Mucosa of descending colon (tissue), 3 donors: Measurements from ENCODE around the gene TRABD2B. TPM values are rescaled to one million over a fixed set of nuclear protein-coding genes. Genes with fewer than 3 reads are reported as not detected.
A peak's percentile ranks its signal among the peaks of the same experiment; 100 is the strongest.

Experiments
- ATAC-seq: fragments of 200-7000 bp; cut with Tn5 transposase; one replicate; pipeline ENCODE4 v1.9.1; 2020; ENCODE audit warnings: mild to moderate bottlenecking, moderate library complexity
- DNase-seq, 3 donors: peaks; one replicate each; pipeline ENCODE4 v3.0.0-alpha.2; 2020
- H3K36me3 ChIP-seq: fragments of 200-600 bp; one replicate; pipeline ENCODE4 v1.8.0; 2021; ENCODE audit warnings: low read depth, mild to moderate bottlenecking
- H3K4me1 ChIP-seq: fragments of 200-600 bp; one replicate; pipeline ENCODE4 v1.8.0; 2021; ENCODE audit warnings: low read depth, mild to moderate bottlenecking
- H3K4me3 ChIP-seq: fragments of 200-600 bp; one replicate; pipeline ENCODE4 v1.8.0; 2021; ENCODE audit warnings: mild to moderate bottlenecking
- H3K9me3 ChIP-seq: fragments of 200-600 bp; one replicate; pipeline ENCODE4 v1.8.0; 2021; ENCODE audit warnings: mild to moderate bottlenecking
- CTCF ChIP-seq: fragments of 200-600 bp; IDR thresholded peaks from one replicate; pipeline ENCODE4 v1.8.0; 2022; ENCODE audit warnings: antibody characterized with exemption, mild to moderate bottlenecking
- intact Hi-C, 2 donors: fragments of 100-400 bp; cut with DNase I in 1 of 2; cut with micrococcal nuclease in 1 of 2; formaldehyde crosslinking; loops; one replicate each; pipeline versions ENCODE4 v1.11.0 to v1.11.1; 2022; cut with DNase I, micrococcal nuclease
- total RNA-seq, 3 donors: library from RNA; stranded (reverse); fragmentation: NEBNext Ultra II Directional in 2 of 3; extraction: Animal tissue kit (Norgen Biotek cat#: 25700) in 2 of 3; gene quantifications; one replicate each; pipeline versions ENCODE4 v1.2.1 to v1.2.4, GENCODE V29; 2021 to 2023
- donor health status: DM: no; HTN: no; CAD: no; lungs with moderate emphysema.
- donor health status: DM: no; HTN: no; CAD: no.
- donor health status: DM: no; HTN: yes; CAD: no.

The TRABD2B gene
- total RNA-seq, 3 donors from 2014 or later = 0.35 to 2.0 (median 2.0) TPM

DNA sequence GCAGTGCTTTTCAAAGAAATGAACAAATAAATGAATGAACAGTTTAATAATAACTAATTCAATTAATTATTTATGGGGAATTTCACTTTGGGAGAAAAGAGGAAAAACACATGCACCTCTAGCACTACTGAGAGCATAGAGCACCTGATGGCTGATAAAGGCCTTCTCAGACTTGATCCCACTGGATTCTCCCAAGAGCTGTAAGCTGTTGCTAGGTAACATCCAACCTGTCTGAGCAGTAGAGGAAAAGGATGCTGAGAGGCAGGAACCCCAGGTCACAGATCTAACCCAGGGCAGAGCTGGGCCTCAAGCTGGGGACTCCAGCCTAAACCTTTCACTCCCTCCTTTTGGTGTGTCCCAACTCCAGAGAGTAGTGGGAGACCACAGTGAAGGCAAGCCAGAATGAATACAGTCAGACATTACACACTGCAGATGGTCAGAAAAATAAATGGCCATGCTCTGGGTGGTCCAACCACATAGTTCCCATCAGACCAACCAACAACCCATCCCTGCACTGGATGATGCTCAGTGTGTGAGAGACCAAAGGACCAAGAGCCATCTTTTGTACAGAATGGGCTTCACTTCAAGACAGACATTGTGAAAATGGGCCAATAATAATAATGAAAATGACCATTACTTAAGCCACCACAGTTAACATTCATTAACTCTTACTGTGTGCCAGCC is 15.4 kb downstream of the TRABD2B start:
- intact Hi-C loops = no loop called here
- Histone ChIP-seq H3K9me3 (no peaks in the 10 kb centered on the region), H3K4me3 (no peak overlapping the region), H3K36me3 (no peaks in the 10 kb centered on the region), H3K4me1 (no peaks in the 10 kb centered on the region)
- no peak for DNase-seq
- TF ChIP-seq CTCF = no peak
- no peak for ATAC-seq

DNA sequence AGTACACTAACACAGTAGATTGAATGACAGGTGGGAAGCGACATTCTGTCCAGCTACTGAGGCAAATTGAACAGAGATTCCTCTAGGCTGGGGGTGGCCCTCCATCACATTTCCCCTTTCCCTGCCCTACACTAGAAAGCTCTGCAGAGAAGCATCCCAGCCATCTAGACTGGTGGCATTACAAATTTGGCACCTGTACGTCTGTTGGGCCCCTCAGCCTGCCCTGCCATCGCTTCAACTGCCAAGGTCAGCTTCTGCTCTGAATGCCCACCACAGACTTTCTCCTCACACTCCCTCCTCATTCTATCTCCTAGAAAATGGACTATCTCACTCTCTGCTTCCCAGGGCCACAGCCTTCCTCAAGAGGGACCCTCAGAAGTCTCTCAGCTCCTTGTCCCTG is 16.7 kb downstream of the TRABD2B start:
- no peak for DNase-seq
- no peak for TF ChIP-seq CTCF
- H3K4me3 ChIP-seq = no peak overlapping the region
- no peaks in the 10 kb centered on the region for H3K4me1 ChIP-seq
- no peak for ATAC-seq
- no peaks in the 10 kb centered on the region for H3K36me3 ChIP-seq
- intact Hi-C loops = no loop called here
- H3K9me3 ChIP-seq = no peaks in the 10 kb centered on the region

DNA sequence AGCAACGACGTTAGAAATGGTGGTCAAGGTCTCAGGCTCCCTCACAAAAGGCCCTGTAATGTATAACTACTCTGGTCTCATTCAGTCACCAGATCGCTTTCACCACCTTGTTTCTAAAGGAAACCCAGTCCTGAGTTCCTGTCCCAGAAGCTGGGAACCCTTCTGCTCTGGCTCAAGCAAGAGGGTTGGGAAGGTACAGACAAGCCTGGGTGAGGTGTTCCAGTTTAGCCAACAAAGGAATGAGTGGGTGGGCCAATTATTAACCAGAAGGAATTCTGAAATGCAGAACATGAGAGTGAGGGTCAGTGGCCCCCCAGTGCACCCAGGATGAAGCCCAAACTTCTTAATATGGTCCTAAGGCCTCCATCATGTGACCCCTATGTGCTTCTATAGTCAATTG is 17.5 kb downstream of the TRABD2B start:
- H3K4me3 ChIP-seq = no peak overlapping the region
- H3K9me3 ChIP-seq = no peaks in the 10 kb centered on the region
- DNase-seq (no peak), ATAC-seq (no peak)
- intact Hi-C loops = no loop called here
- TF ChIP-seq CTCF = no peak
- H3K4me1 ChIP-seq = no peaks in the 10 kb centered on the region
- H3K36me3 ChIP-seq = no peaks in the 10 kb centered on the region

DNA sequence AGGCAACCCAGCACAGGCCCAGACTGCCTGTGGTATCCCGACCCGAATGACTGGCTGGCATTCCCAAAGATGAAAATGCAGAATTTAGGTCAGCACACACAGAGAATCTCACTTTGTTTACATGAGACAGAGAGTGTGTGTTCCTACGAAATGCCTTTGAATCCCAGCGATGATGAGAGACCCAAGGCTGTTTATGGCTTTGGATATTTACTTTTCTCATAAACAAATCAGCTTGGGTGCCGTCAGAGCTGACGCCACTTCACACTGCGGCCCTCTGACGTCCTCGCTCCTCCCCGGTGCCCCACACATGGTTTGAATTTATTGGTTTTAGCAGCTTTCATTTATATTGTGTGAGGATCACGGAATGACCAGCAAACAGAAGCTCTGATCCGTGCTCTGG is 18.7 kb downstream of the TRABD2B start:
- DNase-seq = peak in 2 of 3 donors; percentile 38 to 46
- peak; percentile 85 for ATAC-seq
- no peak for TF ChIP-seq CTCF
- Histone ChIP-seq H3K36me3 (no peaks in the 10 kb centered on the region), H3K9me3 (no peaks in the 10 kb centered on the region), H3K4me3 (no peak overlapping the region), H3K4me1 (no peaks in the 10 kb centered on the region)
- intact Hi-C loops = no loop called here

DNA sequence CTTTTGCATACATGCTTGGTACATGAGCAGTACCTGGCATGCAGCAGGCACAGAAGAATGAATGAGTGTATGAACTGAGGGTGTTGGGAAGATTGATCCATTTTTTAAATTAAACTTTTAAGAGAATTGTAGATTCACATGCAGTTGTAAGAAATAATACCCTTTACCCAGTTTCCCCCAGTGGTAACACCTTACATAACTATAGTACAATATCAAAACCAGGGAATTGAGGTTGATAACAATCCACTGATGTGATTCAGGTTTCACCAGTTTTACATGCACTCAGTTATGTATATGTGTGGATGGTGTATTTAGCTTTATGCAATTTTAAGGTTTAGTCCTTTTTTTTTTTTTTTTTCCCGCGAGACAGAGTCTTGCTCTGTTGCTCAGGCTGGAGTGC is 20.5 kb downstream of the TRABD2B start:
- TF ChIP-seq CTCF = no peak
- Histone ChIP-seq H3K36me3 (no peaks in the 10 kb centered on the region), H3K4me3 (no peak overlapping the region), H3K9me3 (no peaks in the 10 kb centered on the region), H3K4me1 (no peaks in the 10 kb centered on the region)
- DNase-seq = no peak
- ATAC-seq = no peak
- intact Hi-C loops = no loop called here

- DNase-seq (no peak), ATAC-seq (no peak)
- TF ChIP-seq CTCF = no peak
- intact Hi-C loops = no loop called here
- no peak overlapping the region for H3K4me3 ChIP-seq
- H3K9me3 ChIP-seq = no peaks in the 10 kb centered on the region
- H3K4me1 ChIP-seq = no peaks in the 10 kb centered on the region
- H3K36me3 ChIP-seq = no peaks in the 10 kb centered on the region
Measured at GRCh38 chr1:47976267-47976666, 20.9 kb downstream of the TRABD2B start.
